Stimulated activated CD4-positive, alpha-beta T cell treated with anti-CD3 and anti-CD28 coated beads, Interleukin-4, amount 100 ng/mL, for 4 hours (primary cell): ENCODE measurements around the gene THAP8.
"Not testable (repeated sequence)": the region's sequence is repeated elsewhere in the genome, so short reads cannot be mapped to it uniquely, and the experiment has no call there.

ENCODE experiments used
- DNase-seq, 2 experiments: peaks; one replicate each; pipeline ENCODE4 v3.0.0-alpha.2; 2020

Gene THAP8

DNA sequence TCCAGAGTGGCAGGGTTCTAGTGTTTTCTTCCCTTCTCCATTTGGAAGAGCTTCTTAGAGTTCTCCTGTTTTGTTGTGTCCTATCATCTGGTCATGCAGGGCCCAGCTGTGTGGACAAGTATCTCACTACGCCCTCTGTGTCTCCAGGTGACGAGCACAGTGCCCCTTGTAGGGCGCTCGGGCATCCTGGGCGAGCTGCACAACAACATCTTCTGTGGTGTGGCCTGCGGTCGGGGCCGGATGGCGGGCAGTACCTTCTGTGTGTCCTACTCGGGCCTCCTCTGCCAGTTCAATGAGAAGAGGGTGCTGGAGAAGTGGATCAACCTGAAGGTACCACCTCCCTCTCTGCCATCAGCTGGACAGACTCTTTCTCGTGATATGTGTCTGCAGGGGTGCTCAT, 13.6 kb upstream of the THAP8 start:
- DNase-seq, result no peak

DNA sequence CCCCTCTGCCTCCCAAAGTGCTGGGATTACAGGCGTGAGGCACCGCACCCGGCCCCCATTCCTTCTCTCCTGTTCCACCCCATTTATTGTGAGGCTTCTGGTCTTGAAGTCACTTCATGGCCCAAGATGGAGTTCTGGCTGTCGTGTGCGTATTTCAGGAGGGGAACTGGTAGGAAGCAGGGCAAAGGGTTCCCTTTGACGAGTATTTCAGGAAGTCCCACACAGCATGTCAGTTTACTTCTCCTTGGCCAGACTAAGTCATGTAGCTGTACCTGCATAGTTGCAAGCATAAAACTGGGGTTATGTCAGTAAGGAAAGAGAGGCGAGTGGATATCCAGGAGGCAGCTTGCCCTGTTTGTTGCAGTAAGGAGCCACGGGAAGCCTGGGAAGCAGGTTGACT, 10.7 kb upstream of the THAP8 start:
- DNase-seq, result no peak

DNA sequence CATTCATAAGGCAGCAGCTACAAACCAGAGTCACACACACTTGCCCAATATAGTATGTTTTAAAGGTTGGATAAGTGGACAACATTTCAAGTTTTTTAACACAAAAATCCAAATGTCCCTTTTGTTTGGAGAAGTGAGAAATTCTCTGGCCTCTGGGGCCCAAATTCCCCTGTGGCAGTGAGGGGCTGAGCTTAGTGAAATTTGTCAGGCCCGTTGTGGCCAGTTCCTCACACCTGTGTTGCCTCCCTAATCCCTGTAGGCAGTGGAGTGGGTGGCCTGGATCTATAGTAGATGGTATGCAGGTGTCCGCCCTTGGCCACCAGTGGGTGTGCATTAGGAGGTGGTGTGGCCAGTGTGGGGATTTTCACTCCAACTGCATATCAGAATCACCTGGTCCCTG, 7.3 kb upstream of the THAP8 start:
- DNase-seq, result no peak

DNA sequence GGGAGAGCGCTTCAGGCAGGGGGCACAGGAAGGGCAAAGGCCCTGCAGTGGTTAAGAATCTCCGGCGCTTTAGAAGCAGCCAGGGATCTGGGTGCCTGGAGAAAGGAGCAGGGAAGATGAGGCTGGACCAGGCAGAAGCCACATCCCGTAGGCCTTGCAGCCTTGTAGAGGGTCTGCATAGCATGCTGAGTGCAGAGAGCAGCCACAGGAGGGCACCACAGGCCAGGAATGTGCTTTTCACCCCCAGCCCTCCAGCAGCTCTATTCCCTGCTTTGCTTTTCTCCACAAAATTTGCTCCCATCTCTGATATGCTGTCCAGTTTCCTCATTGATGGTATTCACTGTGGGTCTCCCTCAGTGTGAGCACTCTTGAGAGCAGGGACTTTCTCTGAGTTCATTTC, 6.3 kb upstream of the THAP8 start:
- peak in 1 of 2 experiments; percentile 10 for DNase-seq

DNA sequence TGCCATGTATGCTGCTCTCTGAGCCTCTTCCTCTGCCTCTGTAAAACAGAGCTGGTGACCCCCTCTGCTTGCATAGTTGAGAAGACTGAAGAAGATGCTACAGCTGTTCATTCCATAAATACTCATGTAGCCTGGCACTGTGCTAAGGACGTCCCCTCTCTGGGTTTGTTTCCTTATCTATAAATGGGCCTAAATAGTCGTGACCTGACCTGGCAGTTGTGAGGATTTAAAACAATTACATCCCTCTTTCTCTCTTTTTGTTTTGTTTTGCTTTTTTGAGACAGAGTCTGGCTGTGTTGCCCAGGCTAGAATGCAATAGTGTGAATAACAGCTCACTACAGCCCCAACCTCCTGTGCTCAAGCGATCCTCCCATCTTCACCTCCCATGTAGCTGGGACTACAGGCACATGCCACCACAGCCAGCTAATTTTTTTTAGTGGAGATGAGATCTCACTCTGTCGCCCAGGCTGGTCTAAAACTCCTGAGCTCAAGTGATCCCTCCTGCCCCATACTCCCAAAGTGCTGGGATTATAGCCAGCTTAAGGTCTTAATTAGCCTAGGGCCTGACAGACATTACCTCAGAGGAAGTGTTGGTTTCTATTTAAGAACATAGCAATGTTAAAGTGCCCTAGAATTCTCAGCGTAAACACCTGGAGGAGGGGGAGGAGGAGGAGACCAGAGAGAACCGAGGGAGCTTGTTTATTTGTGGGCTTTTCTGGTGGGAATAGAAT, 5.3 kb upstream of the THAP8 start:
- DNase-seq, result no peak

DNA sequence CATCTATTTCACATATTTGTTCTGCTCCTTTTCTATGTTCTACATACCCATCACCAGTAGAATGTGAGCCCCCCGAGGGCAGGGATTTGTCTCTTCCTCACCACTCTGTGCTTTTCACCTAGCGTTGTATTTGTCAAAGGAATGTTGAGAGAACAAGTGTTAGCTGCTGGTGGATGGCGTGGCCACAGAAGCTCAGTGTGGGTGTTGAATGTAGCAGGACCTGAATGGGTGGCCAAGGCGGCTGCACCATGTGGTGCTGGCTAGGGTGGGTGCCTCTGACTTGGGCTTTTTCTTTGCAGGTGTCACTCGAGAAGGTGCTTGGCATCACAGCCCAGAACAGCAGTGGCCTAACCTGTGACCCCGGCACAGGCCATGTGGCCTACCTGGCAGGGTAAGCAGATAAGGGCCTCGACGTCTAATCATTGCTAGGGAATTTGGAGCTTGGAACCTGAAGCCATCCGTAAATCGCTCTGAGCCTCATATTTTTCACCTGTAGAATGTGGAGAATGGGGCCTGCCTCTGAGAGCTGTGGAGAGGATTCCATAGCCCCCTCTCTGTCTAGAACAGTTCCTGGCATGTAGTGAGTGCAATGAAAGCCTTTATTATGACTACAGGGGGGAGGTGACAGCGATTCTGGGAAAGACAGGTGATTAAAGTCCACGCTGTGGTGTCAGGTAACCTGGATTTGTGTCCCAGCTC, 4.5 kb upstream of the THAP8 start:
- no peak for DNase-seq

DNA sequence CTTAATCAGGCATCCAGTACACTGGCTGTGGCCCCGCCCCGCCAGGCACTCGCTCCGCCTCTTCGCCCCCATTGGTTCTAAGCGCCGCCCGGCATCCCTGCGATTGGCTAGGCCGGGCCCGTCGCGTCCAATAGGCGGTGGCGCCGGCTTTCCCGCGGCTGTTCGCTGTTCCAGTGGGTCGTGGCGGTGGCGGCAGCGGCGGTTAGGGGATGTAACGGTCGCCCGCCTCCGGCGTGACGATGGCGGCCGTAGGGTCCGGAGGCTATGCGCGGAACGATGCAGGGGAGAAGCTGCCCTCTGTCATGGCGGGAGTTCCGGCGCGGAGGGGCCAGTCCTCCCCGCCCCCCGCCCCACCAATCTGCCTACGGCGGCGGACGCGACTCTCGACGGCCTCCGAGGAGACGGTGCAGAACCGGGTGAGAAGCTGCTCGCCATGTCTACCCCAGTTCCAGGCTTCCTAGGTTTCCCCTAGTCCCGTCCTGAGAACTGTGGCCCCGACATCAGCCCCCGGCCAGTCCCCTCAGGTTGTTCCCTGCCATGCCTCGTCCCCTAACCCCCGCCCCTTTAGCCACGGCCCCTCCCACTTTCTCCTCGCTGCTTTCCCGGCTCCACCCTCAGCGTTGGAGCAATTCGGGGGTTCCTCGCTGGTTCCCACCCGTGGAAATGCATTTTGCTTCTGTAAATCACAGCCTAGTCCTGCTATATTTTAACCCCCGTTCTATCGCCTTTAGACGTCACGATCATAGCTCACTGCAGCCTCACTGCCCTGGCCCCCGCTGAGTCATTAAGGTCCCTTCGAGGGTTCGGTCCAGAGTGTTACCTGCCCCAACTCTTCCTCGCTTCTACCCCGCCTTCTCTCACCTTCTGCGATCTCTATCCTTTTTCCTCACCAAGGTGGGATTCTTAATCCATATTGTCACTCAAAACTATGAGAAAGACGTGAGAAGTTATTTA, 925 bp upstream of the THAP8 start, which contains the start of gene WDR62:
Gene WDR62 (plus strand): TSS at position 165 of the 954 bp plus-strand sequence. CDS start 75 bp downstream, at position 240.
- DNase-seq, result peak; percentile 93 to 94

DNA sequence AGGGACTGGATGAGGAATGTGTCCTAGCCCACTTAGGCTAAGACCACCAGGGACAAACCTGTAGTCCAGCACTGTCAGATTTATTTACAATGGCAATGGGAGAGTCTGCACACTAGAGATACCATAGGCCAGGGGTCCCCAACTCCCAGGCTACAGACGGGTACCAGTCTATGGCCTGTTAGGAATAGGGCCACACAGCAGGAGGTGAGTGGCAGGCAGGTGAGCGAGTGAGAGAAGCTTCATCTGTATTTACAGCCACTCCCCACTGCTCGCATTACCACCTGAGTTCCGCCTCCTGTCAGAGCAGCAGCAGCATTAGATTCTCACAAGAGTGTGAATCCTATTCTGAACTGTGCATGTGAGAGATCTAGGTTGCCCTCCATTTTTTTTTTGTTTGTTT, 2.4 kb downstream of the THAP8 start:
- DNase-seq, result no peak

DNA sequence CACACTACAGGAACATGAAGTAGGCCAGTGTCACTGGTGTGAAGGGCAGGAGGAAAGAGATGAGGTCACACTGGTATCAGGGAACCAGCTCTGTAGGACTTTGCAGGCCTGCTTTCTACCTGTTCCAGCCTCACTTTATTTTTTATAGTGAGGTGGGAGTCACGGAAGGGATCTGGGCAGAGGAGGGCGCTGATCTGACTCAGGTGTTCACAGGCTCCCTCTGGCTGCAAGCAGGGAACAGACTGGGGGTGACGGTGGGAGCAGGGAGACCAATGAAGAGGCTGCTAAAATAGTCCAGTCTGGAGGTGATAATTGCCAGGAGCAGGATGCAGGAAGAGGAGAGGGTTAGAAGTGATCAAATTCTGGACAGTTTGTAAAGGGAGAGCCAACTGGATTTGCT, 2.8 kb downstream of the THAP8 start:
- no peak for DNase-seq

DNA sequence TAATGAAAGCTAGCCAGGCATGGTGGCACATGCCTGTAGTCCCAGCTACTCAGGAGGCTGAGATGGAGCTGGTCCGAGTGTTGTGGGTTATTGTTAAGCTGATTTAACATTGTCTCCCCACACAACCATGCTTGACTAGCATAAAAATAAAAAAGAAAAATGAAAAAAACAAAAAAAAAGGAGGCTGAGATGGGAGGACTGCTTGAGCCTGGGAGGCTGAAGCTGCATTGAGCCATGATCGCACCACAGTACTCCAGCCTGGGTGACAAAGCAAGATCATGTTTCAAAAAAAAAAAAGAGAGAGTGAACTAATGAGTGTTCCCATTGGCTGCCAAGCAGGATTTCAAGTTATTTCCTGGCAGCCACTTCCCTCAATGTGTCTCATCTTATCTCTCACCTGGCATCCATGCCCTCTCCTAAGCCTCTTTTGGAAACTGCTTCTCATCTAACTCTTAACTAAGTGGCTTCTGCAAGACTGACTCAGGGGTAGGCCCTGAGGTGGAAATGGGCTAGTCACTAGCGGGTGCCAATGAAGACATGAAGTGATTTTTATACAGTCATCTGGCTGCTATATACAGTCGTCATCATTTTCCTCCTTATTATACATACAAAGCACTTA, 4.9 kb downstream of the THAP8 start:
- no peak for DNase-seq

DNA sequence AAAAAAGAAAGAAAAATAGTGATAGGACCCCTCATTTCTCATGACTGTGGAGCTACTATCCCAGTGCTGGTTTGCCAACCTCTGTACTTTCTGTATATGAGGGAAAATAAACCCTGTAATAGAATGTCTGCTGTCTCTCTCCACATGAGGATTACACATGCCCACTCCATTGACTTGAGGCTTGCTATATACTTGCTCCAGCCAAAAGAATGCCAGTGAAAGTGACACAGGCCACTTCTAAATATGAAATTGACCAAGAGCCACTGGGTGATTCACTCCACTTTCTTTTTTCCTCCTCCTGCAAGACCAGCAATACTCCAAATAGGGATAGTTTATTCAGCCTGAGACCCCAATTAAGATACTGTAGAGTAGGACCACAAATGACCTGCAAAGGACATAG, 6.2 kb downstream of the THAP8 start:
- no peak for DNase-seq

DNA sequence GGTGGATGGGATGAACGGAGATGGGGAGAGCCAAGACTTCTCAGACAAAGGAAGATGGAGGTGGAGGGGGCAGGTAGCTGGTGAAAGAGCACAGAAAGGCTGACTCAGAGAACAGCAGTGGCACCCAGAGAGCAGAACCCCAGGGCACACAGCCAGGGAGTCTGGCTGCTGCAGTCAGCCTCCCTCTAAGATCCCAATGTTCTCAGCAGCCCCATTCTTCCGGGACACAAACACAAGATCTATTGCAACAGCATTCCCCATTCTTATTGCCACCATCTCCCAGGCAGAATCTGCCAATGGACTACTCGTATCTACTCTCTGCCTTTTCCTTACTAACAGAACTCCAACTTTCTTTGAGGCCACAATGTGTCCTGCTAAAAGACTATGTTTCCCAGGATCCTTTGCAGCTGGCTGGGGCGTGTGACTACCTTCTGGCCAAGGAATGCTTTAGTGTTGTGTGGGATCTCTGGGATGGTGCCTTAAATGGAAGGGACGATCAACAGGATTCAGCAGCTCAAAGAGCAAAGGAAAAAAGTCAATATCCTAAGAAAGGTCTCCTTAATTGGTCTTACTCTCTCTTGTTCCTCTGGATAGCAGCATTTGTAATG, 7.5 kb downstream of the THAP8 start:
- DNase-seq, result no peak

DNA sequence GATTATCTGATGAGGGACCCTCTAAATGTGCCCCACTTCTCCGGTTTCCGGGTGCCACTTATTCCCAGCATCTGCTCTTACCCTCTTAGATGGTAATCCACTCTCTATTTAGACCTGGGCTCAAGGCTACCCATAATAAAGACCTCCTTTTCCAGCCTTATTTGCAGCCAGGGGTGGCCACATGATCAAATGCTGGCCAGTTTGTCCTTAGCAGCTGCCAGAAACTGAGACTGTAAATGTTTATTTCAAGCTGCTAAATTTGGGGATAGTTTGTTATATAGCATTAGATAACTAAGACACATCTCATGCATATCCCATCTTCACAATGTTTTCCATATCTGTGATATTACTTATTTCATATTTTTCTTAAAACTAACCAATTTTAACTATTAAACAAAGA, 10.1 kb downstream of the THAP8 start:
- DNase-seq, result no peak

DNA sequence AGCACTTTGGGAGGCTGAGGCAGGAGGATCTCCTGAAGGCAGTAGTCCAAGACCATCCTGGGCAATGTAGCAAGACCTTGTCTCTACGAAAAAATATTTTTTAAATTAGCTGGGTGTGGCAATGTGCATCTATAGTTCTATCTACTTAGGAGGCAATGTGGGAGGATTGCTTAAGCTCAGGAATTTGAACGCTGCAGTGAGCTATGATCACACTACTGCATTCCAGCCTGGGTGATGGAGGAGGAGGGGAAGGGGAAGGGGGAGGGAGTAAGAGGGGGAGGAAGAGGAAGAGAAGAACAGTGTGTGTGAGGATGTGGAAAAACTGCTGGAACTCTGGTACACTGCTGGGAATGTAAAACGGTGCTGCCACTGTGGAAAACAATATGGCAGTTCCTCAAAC, 12.3 kb downstream of the THAP8 start:
- no peak for DNase-seq

DNA sequence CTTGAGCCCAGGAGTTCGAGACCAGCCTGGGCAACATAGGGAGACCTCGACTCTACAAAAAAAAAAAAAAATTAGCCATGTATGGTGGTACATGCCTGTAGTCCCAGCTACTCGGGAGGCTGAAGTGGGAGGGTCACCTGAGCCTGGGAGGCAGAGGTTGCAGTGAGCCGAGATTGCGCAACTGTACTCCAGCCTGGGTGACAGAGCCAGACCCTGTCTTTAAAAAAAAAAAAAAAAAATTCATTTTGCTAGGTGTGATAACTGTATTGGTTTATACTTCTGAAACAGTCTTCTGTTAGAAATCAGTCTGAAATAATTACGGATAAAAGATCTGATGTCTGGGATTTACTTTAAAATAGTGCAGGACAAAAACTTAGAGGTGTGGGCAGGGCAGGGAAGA, 13.0 kb downstream of the THAP8 start:
- not testable (repeated sequence) for DNase-seq

DNA sequence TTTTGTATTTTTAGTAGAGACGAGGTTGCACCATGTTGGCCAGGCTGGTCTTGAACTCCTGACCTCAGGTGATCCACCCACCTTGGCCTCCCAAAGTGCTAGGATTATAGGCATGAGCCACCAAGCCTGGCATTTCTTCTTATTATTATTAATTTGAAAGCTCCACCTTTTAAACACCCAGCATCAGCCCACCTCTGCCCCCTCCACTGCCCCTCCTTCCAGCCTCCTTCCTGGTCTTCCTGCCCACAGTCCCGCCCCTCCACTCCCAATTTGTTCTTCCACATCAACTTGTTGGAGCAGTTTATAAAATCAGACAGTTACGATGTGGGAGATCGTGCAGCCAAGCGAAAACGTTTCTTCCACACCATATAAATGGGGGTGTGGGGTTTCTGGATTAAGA, 13.6 kb downstream of the THAP8 start:
- no peak for DNase-seq

DNA sequence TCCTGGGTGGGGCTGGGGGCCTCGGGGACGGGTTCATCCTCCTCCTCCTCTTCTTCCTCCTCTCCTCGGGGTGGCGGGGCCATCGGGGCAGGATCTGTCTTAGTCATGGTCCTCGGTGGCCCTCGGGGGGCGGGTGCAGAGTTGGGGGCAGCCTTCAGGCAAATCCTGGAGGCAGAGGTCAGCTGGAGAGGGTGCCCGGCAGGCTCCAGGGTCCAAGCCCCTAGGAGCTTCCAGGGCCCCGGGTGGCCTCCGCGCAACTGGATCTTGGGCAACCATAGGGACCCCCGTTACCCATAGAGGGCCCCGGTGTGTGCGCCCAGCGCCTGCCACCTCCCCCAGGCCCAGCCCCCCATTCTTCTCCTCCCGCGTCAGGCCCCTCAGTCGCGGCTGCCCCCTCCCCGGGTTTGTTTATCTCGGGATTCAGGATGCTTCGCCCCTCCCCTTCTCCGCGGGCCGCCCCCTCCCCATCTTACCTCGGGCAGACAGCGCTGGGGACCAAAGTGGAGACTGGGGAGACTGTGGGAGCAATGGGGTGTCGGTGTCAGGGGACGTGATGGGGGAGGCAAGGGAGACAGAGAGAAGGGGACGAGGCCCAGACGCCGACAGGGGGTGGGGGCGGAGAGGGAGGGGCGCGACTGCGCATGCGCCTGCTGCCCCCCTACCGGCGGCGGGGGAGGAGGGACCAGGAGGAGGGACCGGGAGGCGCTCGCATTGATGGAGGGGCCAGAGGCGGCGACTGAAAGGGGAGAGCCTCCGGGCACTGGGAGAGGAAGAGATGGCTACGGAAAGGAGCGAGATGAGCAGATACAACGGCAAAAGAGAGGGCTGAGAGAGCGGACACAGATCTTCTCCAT, 21.6 kb downstream of the THAP8 start, which contains the start of gene CLIP3:
Gene CLIP3 (minus strand): TSS at position 623 of the 854 bp plus-strand sequence. CDS start 516 bp downstream, at position 107.
- DNase-seq, result peak; percentile 53 to 54

DNA sequence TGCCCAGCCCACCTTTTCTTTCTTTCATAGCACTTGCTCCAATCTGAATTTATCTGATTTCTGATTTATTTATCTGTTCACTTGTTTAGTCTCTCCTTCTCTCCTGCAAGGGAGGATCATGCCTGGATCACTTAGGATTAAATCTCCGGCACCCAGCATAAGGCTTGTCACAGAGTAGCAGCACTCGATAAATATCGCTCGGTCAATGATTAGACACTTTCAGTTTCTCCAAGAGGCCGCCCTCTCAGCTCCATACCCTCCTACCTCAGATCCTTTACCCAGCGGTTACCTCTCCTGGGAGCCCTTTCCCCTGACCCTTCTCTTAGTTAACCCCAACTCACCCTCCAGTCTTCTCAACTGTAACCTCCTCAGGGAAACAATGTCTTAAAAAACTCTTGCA, 22.8 kb downstream of the THAP8 start:
- no peak for DNase-seq

DNA sequence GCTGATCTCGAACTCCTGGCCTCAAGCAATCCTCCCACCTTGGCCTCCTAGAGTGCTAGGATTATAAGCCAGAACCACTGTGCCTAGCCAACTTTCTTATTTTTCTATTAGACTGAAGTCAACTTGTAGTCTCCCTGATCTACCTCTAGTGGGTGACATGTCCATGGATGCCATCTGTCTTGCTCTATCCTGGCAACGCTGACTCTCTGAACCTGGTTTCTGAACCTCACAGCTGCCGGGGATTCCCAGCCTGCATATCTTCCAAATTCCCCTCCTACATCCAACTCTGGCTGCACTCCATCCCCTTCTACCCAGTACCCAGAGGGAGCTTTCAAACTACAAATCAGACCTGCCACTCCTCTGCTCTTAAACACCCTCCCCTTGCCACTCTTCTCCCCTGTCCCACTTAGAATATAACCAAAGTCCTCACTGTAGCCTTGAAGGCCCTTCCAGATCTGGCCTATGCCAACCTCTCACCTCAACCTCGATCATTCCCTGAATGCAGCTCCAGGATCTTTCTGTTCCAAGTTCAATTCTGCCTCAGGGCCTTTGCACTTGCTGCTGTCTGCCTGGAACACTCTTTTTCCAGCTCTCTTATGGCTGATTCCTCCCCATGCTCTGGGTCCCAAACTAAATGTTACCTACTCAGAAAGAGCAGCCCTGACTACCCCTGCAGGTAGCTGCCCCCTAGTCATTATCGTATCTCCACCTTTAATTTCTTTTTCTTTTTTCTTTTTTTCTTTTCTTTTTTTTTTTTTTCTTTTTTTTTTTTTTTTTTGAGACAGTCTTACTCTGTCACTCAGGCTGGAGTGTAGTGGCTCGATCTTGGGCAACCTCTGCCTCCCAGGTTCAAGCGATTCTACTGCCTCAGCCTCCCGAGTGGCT, 23.6 kb downstream of the THAP8 start:
- no peak for DNase-seq

DNA sequence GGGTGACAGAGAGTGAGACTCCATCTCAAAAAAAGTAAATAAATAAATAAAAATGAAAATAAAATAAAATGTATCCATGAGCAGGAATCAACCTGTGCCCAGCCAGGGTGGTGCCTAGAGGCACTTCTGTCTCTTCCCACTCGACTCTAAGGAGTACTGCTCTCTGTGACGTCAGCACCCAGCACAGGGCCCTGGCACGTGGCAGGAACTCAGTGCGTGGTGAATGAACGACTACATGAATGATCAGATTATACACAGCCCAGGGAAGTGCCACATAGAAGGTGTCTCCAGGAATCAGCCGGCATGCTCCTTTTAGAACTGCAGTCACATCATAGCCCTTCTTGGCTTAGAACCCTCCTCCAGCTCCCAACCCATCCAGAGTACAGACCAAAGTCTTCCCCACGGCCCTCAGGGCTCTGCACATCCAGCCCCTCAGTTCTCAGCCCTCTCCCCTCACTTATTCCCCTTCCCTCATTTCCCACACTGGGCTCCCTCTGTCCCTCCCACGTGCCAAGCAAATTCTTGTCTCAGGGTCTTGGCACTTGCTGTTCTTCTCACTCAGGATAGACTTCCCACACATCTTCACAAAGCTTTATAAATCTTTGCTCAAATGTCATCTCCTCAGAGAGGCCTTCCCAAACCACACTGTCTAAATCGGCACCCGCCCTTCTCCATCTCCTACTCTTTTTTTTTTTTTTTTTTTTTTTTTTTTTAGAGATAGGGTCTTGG, 25.6 kb downstream of the THAP8 start:
- no peak for DNase-seq
